GM12891 (cell line): ENCODE data around the gene NASP.

Experiments
- PAX5 ChIP-seq: IDR thresholded peaks from 2 replicates; pipeline ENCODE4 v1.6.1; 2011; ENCODE audit warnings: low read length, moderate library complexity, mild to moderate bottlenecking; ENCODE audit not compliant: insufficient read depth, severe bottlenecking
- POLR2A ChIP-seq: IDR thresholded peaks from 2 replicates; pipeline ENCODE4 v1.6.1; 2011; ENCODE audit warnings: low read depth, low read length, control low read depth
- POLR2AphosphoS5 ChIP-seq: IDR thresholded peaks from 2 replicates; pipeline ENCODE4 v1.6.1; 2011; ENCODE audit warnings: low read depth, low read length, control low read depth
- SPI1 ChIP-seq: IDR thresholded peaks from 2 replicates; pipeline ENCODE4 v1.6.1; 2011; ENCODE audit warnings: low read depth, low read length, control low read depth
- TAF1 ChIP-seq: IDR thresholded peaks from 2 replicates; pipeline ENCODE4 v1.6.1; 2011; ENCODE audit warnings: low read depth, low read length, control low read depth

DNA sequence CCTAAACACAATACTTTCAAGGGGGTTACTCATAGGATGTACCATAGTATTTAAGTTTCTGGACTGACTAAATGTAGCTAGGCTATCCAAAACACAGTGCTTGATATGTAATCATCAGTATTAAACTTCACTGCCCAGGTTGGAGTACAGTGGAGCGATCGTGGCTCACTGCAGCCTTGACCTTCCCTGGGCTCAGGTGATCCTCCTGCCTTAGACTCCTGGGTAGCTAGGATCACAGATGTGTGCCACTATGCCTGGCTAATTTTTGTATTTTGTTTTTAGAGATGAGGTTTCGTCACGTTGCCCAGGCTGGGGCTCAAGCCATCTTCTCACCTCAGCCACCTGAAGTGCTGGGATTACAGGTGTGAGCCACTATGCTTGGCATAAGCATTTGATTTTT, 10.6 kb downstream of the NASP start:
- TF ChIP-seq POLR2A (no peak), POLR2AphosphoS5 (no peak), SPI1 (no peak), TAF1 (no peak), PAX5 (no peak)
